Smooth muscle cell (in vitro differentiated cells): ENCODE results near the gene FGGY. TPM values are rescaled to one million over a fixed set of nuclear protein-coding genes. Genes with fewer than 3 reads are reported as not detected.

Source experiments
- DNase-seq: peaks from one replicate; lab custom pipeline; 2025; ENCODE audit not compliant: unreplicated experiment; lab: John Stamatoyannopoulos, UW
- H2AFZ ChIP-seq: fragments of 200-600 bp; sonication (generic); 2 replicates; pipeline ENCODE4 v1.6.0; 2016; ENCODE audit warnings: antibody characterized with exemption, low read depth, mild to moderate bottlenecking
- H3F3A ChIP-seq: fragments of 200-600 bp; sonication (generic); 2 replicates; pipeline ENCODE4 v1.6.0; 2017; ENCODE audit warnings: antibody characterized with exemption, low read depth
- H3K27ac ChIP-seq: fragments of 200-600 bp; sonication (generic); 2 replicates; pipeline ENCODE4 v1.5.1; 2016; ENCODE audit warnings: low read depth, mild to moderate bottlenecking
- H3K27me3 ChIP-seq: fragments of 200-600 bp; sonication (generic); 2 replicates; pipeline ENCODE4 v1.6.1; 2016; ENCODE audit warnings: low read depth, mild to moderate bottlenecking
- H3K36me3 ChIP-seq: fragments of 200-600 bp; sonication (generic); 2 replicates; pipeline ENCODE4 v1.5.1; 2016; ENCODE audit warnings: low read depth
- H3K4me1 ChIP-seq: fragments of 200-600 bp; sonication (generic); 2 replicates; pipeline ENCODE4 v1.5.1; 2016; ENCODE audit warnings: low read depth
- H3K4me2 ChIP-seq: fragments of 200-600 bp; sonication (generic); 2 replicates; pipeline ENCODE4 v1.6.0; 2016; ENCODE audit warnings: mild to moderate bottlenecking
- H3K4me3 ChIP-seq: fragments of 200-600 bp; sonication (generic); 2 replicates; pipeline ENCODE4 v1.5.1; 2016; ENCODE audit warnings: mild to moderate bottlenecking
- H3K79me2 ChIP-seq: fragments of 200-600 bp; sonication (generic); 2 replicates; pipeline ENCODE4 v1.6.0; 2016; ENCODE audit warnings: low read depth, mild to moderate bottlenecking
- H3K9ac ChIP-seq: fragments of 200-600 bp; sonication (generic); 2 replicates; pipeline ENCODE4 v1.6.0; 2016; ENCODE audit warnings: low read depth
- H3K9me3 ChIP-seq: fragments of 200-600 bp; sonication (generic); replicated peaks from 2 replicates; pipeline ENCODE4 v1.5.1; 2016; ENCODE audit warnings: low read depth
- H4K20me1 ChIP-seq: fragments of 200-600 bp; sonication (generic); 2 replicates; pipeline ENCODE4 v1.6.0; 2016; ENCODE audit warnings: low read depth
- WGBS: methylation state at CpG from one replicate; pipeline ENCODE4 v1.1.7; 2016; ENCODE audit warnings: low lambda C conversion rate; 5-methylcytosine and 5-hydroxymethylcytosine counted together
- polyA plus RNA-seq: library from polyadenylated mRNA; unstranded; fragments of >200 nt; fragmentation: Nextera tagmentation; extraction: Ambion mirVana; gene quantifications from 2 replicates; pipeline ENCODE4 v1.2.1, GENCODE V29; 2016
- total RNA-seq: library from RNA; depleted of rRNA; stranded (reverse); fragments of >200 nt; gene quantifications from 2 replicates; pipeline ENCODE4 v1.2.3, GENCODE V29; 2014
- TF ChIP-seq, protein P1 (sequence below): fragments of 200-600 bp; sonication (generic); IDR thresholded peaks from 2 replicates; pipeline ENCODE4 v1.5.1; 2017; ENCODE audit warnings: borderline replicate concordance, mild to moderate bottlenecking, antibody characterized with exemption; ENCODE audit not compliant: insufficient read depth, poor library complexity, severe bottlenecking

The FGGY gene
- total and polyA plus RNA-seq, 2 experiments from 2014 or later = 5.1 to 9.2 TPM

DNA sequence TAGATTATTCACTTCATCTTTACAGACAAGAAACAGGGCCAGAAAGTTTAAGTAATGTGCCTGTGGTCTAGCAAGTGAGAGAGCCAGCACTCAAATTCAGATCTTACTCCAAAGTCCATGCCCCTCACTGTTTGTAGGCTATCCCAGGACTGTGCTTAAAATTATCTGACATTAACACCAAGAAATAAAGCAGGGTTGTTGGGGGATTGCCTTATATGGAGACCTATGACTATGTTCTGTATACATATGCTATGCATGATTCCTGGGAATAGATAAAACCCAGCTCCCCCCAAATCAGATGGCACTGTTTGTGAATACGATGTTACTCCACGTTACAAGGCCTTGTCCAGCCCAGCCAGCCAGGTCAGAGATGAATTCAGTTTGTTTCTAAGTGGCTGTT, 386.3 kb downstream of the FGGY start:
- Histone ChIP-seq H3K27me3 (no peaks in the 10 kb centered on the region), H3K36me3 (no peaks in the 10 kb centered on the region), H3K4me2 (no peak overlapping the region), H3K27ac (peak overlapping the region; percentile 43), H3K79me2 (no peaks in the 10 kb centered on the region), H3K4me1 (peaks cover 45% of the 10 kb centered on the region), H3K4me3 (no peak overlapping the region), H4K20me1 (no peaks in the 10 kb centered on the region), H3K9me3 (no peaks in the 10 kb centered on the region), H3K9ac (no peak overlapping the region), H3F3A (peaks cover 4% of the 10 kb centered on the region), H2AFZ (no peak overlapping the region)
- no peak for DNase-seq
- WGBS = 45% methylated on average over 2 of the region's 2 CpGs
- TF ChIP-seq, protein P1, sequence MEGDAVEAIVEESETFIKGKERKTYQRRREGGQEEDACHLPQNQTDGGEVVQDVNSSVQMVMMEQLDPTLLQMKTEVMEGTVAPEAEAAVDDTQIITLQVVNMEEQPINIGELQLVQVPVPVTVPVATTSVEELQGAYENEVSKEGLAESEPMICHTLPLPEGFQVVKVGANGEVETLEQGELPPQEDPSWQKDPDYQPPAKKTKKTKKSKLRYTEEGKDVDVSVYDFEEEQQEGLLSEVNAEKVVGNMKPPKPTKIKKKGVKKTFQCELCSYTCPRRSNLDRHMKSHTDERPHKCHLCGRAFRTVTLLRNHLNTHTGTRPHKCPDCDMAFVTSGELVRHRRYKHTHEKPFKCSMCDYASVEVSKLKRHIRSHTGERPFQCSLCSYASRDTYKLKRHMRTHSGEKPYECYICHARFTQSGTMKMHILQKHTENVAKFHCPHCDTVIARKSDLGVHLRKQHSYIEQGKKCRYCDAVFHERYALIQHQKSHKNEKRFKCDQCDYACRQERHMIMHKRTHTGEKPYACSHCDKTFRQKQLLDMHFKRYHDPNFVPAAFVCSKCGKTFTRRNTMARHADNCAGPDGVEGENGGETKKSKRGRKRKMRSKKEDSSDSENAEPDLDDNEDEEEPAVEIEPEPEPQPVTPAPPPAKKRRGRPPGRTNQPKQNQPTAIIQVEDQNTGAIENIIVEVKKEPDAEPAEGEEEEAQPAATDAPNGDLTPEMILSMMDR = no peak

DNA sequence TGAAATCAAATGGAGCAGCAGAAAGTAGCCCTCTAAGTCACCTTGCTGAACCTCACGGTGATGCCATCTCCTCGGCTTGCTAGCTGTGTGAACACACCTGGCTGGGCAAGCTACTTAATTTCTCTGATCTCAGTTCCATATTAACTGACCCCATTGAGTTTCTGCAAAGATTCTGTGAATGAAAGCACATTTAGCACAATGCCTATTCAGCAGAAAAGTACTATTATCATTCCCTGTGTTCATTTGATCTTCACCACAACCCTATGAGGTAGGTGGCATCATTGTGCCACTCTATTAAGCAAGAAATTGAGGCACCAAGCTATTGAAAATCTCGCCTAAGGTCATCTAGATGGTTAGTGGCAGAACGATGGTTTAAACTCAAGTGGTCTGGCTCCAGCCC, 387.8 kb downstream of the FGGY start:
- H2AFZ ChIP-seq = no peak overlapping the region
- no peak for DNase-seq
- H3K9me3 ChIP-seq = no peaks in the 10 kb centered on the region
- no peaks in the 10 kb centered on the region for H3F3A ChIP-seq
- no peaks in the 10 kb centered on the region for H3K27me3 ChIP-seq
- H3K27ac ChIP-seq = no peak overlapping the region
- H3K36me3 ChIP-seq = no peaks in the 10 kb centered on the region
- H4K20me1 ChIP-seq = no peaks in the 10 kb centered on the region
- TF ChIP-seq, protein P1 = no peak
- no peak overlapping the region for H3K9ac ChIP-seq
- 95% methylated on average over 4 of the region's 4 CpGs for WGBS
- no peak overlapping the region for H3K4me3 ChIP-seq
- no peaks in the 10 kb centered on the region for H3K79me2 ChIP-seq
- H3K4me1 ChIP-seq = peaks cover 32% of the 10 kb centered on the region
- H3K4me2 ChIP-seq = no peak overlapping the region

DNA sequence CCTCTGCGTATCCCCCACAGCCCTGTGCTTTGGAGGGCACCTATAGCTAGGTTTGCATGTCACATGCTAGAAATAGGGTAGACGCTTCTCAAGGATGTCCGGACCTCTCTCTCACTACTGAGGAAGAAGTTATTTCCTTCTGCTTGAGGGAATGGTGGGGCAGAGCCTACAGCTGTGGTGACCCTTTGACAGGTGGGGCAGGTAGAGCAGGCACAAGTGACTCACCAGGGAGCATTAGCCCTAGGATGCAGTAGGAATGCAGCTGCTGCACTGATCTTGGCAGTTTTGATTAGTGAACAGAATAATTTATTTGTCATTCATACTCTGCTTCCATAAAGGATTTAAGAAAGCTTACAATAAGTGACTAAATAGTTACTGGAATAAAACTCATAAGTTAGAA, 388.2 kb downstream of the FGGY start:
- H3K27me3 ChIP-seq = no peaks in the 10 kb centered on the region
- H3K9ac ChIP-seq = no peak overlapping the region
- H3K27ac ChIP-seq = no peak overlapping the region
- no peaks in the 10 kb centered on the region for H3F3A ChIP-seq
- H3K9me3 ChIP-seq = no peaks in the 10 kb centered on the region
- H3K4me1 ChIP-seq = peaks cover 30% of the 10 kb centered on the region
- TF ChIP-seq, protein P1 = no peak
- no peak overlapping the region for H3K4me3 ChIP-seq
- no peak overlapping the region for H2AFZ ChIP-seq
- no peaks in the 10 kb centered on the region for H4K20me1 ChIP-seq
- H3K36me3 ChIP-seq = no peaks in the 10 kb centered on the region
- 92% methylated on average over 3 of the region's 3 CpGs for WGBS
- no peak for DNase-seq
- H3K4me2 ChIP-seq = no peak overlapping the region
- no peaks in the 10 kb centered on the region for H3K79me2 ChIP-seq

DNA sequence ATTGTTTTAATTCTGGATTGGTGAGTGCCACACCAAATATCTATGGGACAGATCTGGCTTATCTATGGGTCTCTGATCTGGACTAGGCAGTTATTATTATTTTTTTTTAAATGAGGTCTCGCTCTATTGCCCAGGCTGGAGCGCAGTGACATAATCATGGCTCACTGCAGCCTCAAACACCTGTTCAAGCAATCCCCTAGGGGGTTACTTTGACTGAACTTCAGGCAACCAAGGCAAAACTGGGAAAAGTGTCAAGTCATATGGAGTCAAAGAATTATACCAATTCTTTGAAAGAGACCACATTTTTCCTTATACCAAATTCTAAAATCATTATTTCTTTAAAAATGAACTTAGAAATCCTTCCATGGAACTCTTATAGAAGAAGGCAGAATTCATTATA, 388.8 kb downstream of the FGGY start:
- no peak overlapping the region for H2AFZ ChIP-seq
- no peaks in the 10 kb centered on the region for H3F3A ChIP-seq
- no peaks in the 10 kb centered on the region for H3K36me3 ChIP-seq
- WGBS = 100% methylated on average over 2 of the region's 2 CpGs
- peaks cover 27% of the 10 kb centered on the region for H3K4me1 ChIP-seq
- no peak overlapping the region for H3K4me2 ChIP-seq
- TF ChIP-seq, protein P1 = no peak
- no peak overlapping the region for H3K9ac ChIP-seq
- no peak for DNase-seq
- no peaks in the 10 kb centered on the region for H3K9me3 ChIP-seq
- no peak overlapping the region for H3K4me3 ChIP-seq
- no peak overlapping the region for H3K27ac ChIP-seq
- H4K20me1 ChIP-seq = no peaks in the 10 kb centered on the region
- H3K27me3 ChIP-seq = no peaks in the 10 kb centered on the region
- H3K79me2 ChIP-seq = no peaks in the 10 kb centered on the region
